Measurements from ENCODE around the gene GRB10. TPM values are rescaled to one million over a fixed set of nuclear protein-coding genes. Genes with fewer than 3 reads are reported as not detected.

GRB10 gene
- polyA plus RNA-seq, 2 of the 4 experiments (the other 2 are of a cell fraction) = 23.2 to 37.0 TPM

DNA sequence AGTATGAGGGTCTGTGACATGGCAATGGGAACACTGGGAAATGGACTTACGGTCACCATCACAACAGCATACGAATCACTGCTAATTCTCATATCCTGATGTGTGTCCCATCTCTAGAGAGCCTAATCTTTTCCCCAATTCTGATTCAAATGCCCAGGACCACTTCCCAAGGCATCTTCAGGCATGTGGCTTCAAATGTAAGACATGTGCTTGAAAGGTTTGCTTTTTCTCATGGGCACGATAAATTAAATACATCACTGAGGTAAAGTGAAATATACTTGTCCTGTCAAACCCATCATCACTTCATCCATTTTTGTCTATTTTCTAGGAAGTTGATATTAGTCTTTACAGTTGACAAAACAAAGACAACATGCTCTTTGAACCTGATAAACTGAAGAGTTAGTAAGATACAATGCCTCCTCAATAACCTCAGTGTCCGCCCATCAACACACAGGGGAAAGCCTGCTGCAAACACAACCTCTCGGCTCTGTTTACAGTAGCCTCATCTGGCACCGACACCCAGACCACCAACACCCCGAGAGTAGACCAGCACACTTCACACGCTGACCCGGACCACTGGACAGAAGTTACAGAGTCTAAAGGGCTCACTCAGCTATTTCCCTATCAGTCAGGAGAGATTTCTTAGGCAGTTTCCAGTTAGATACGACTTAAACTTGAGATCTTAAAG lies 24.8 kb downstream of the GRB10 start:
- ChIA-PET POLR2A (no interaction called here), CTCF (interaction anchor here (1.1 to 3.2 kb wide), 5 partner anchors 17 to 403 kb away, joined by 3 to 9 read pairs (median 4); no protein-coding TSS in a partner anchor)
- ATAC-seq = no peak

DNA sequence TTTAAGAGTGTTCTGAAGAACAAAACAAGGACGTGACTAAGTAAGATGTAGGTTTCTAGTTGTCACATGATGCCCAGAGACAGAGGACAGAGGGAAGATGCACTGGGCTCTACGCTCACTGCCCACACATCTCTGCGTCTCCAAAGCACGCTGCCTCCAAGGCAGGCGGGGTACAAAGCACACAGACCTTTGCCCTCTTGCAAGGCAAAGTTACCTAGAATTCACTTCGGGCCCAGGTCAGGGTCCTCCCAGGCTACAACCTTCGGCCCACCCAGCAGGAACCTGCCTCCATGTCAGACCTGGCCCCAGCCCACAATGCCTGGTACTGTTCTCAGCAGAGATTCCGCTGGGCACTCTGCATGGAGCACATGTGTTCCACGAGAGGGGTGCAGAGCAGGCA lies 26.5 kb downstream of the GRB10 start:
- Histone ChIP-seq H3K4me2 (no peak overlapping the region), H3K27ac (no peak overlapping the region), H3K9me3 (no peaks in the 10 kb centered on the region), H3K4me3 (no peak overlapping the region), H3K4me1 (no peaks in the 10 kb centered on the region)
- POLR2A ChIA-PET = no interaction called here
- CTCF ChIA-PET = interaction anchor here (1.1 kb wide), 1 partner anchor 13 kb away, joined by 3 read pairs; no protein-coding TSS in a partner anchor
- ATAC-seq (no peak), DNase-seq (ENCODE audit: low read depth in 1 of 2, low spot score in 1 of 2) (no peak), FAIRE-seq (no peak)
- TF ChIP-seq POLR2AphosphoS2 (conservative IDR thresholded peaks at IDR 0.05; ENCODE audit: low read length) = 0 out of 2 replicates have a peak, but pooled peaks have one; percentile 19
- no peak for TF ChIP-seq ATOH8 (CRISPR knock-in tag; IDR thresholded peaks at IDR 0.05; ENCODE audit: low read depth)
- TF ChIP-seq, protein P1, sequence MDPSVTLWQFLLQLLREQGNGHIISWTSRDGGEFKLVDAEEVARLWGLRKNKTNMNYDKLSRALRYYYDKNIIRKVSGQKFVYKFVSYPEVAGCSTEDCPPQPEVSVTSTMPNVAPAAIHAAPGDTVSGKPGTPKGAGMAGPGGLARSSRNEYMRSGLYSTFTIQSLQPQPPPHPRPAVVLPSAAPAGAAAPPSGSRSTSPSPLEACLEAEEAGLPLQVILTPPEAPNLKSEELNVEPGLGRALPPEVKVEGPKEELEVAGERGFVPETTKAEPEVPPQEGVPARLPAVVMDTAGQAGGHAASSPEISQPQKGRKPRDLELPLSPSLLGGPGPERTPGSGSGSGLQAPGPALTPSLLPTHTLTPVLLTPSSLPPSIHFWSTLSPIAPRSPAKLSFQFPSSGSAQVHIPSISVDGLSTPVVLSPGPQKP (IDR thresholded peaks at IDR 0.05; ENCODE audit: low read depth, low read length) = no peak
- no peak for TF ChIP-seq HEYL (CRISPR knock-in tag; IDR thresholded peaks at IDR 0.05)
- 84% methylated on average over 8 of the region's 9 CpGs for WGBS (ENCODE audit: missing lambda C conversion rate)

More for the DNA sequence above, 24.8 kb downstream of the GRB10 start:
- H3K4me2 ChIP-seq = no peak overlapping the region
- H3K27ac ChIP-seq = no peak overlapping the region
- TF ChIP-seq HOXB5 (CRISPR knock-in tag; IDR thresholded peaks at IDR 0.05) (no peak), CEBPB (IDR thresholded peaks at IDR 0.05) (no peak), NPAS2 (CRISPR knock-in tag; IDR thresholded peaks at IDR 0.05; ENCODE audit: borderline replicate concordance) (no peak), BCL3 (IDR thresholded peaks at IDR 0.05) (no peak), CHD2 (IDR thresholded peaks at IDR 0.05; ENCODE audit: low read length, partially characterized antibody) (no peak), NFE2L2 (conservative IDR thresholded peaks at IDR 0.05; ENCODE audit: low read length) (no peak), SREBF2 (IDR thresholded peaks at IDR 0.05) (no peak), POLR2A (IDR thresholded peaks at IDR 0.05; ENCODE audit: low read length) (no peak), BHLHE40 (IDR thresholded peaks at IDR 0.05; ENCODE audit: low read depth, low read length) (no peak), EHF (CRISPR knock-in tag; IDR thresholded peaks at IDR 0.05) (no peak), SMC3 (IDR thresholded peaks at IDR 0.05) (no peak), MAX (IDR thresholded peaks at IDR 0.05) (no peak)
- TF ChIP-seq, protein P1 (IDR thresholded peaks at IDR 0.05; ENCODE audit: low read depth, low read length) = no peak
- TF ChIP-seq, protein P2, sequence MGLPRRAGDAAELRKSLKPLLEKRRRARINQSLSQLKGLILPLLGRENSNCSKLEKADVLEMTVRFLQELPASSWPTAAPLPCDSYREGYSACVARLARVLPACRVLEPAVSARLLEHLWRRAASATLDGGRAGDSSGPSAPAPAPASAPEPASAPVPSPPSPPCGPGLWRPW (IDR thresholded peaks at IDR 0.05) = no peak
- H3K4me3 ChIP-seq = no peak overlapping the region
- WGBS (ENCODE audit: missing lambda C conversion rate) = 88% methylated on average over 10 of the region's 10 CpGs
- no peak for DNase-seq (ENCODE audit: low read depth in 1 of 2, low spot score in 1 of 2)
- H3K9me3 ChIP-seq = no peaks in the 10 kb centered on the region
- no peak for FAIRE-seq
- H3K4me1 ChIP-seq = no peaks in the 10 kb centered on the region

- Histone ChIP-seq H3K9me3 (no peaks in the 10 kb centered on the region), H3K4me1 (no peaks in the 10 kb centered on the region), H3K27ac (no peak overlapping the region), H3K4me3 (no peak overlapping the region), H3K4me2 (no peak overlapping the region)
- ATAC-seq (no peak; a peak in 1 of 6 replicates), FAIRE-seq (no peak), DNase-seq (ENCODE audit: low read depth in 1 of 2, low spot score in 1 of 2) (no peak)
- ChIA-PET CTCF (interaction anchor here (1.0 kb wide), 1 partner anchor 386 kb away, joined by 7 read pairs; no protein-coding TSS in a partner anchor), POLR2A (no interaction called here)
- WGBS (ENCODE audit: missing lambda C conversion rate) = 91% methylated on average over 6 of the region's 6 CpGs
- TF ChIP-seq FOSB (CRISPR knock-in tag; IDR thresholded peaks at IDR 0.05) (no peak), GATA3 (IDR thresholded peaks at IDR 0.05; ENCODE audit: borderline replicate concordance) (no peak), POLR2A (IDR thresholded peaks at IDR 0.05; ENCODE audit: low read length) (no peak), ZC3H11A (IDR thresholded peaks at IDR 0.05) (no peak), NPAS2 (CRISPR knock-in tag; IDR thresholded peaks at IDR 0.05; ENCODE audit: borderline replicate concordance) (no peak)
These were observed 28.0 kb downstream of the GRB10 start for GRCh38 chr7:50754684-50755083.

Data from A549 (cell line).